K562 (cell line): ENCODE results near the gene CFAP206. TPM values are rescaled to one million over a fixed set of nuclear protein-coding genes. Genes with fewer than 3 reads are reported as not detected.
"Not testable (repeated sequence)": the region's sequence is repeated elsewhere in the genome, so short reads cannot be mapped to it uniquely, and the experiment has no call there.

Experiments
- ATAC-seq: fragments of 200-7000 bp; cut with Tn5 transposase; 3 replicates; pipeline ENCODE4 v1.9.1; 2020; ENCODE audit warnings: moderate library complexity
- BruUV-seq: library from RNA; stranded (reverse); fragments of 400-500 nt; replicated peaks from 2 replicates; lab custom pipeline; 2021; lab: Mats Ljungman, UMichigan
- CTCF ChIA-PET: fragments of 300-600 bp; formaldehyde crosslinking; extraction: SDS; loops from one replicate; lab custom pipeline; 2021; ENCODE audit warnings: low intra/inter-chr PET ratio; lab: Yijun Ruan, JAX
- POLR2A ChIA-PET: fragments of 300-600, 350-650 bp; sonication (Branson Sonifier 250); formaldehyde crosslinking; extraction: SDS; loops from one replicate; lab custom pipeline; 2021; ENCODE audit warnings: antibody characterized with exemption, inconsistent platforms; lab: Yijun Ruan, JAX
- DNase-seq, 4 experiments: peaks; one replicate each; pipeline versions ENCODE4 v3.0.0 to v3.0.0-alpha.2; 2011 to 2018; ENCODE audit warnings: low spot score in 3 of 4, mixed read lengths in 3 of 4; ENCODE audit errors: extremely low read depth in 1 of 4
- FAIRE-seq: peaks from 2 replicates; lab custom pipeline; 2011; peaks lifted over from hg19 to GRCh38; lab: Jason Lieb, UNC
- H2AFZ ChIP-seq: 2 replicates; pipeline ENCODE4 v1.6.0; 2011; ENCODE audit warnings: low read depth, low read length, control low read depth, inconsistent platforms
- H3K27ac ChIP-seq: fragments of 200-600 bp; 3 replicates; pipeline ENCODE4 v1.8.0; 2011; ENCODE audit warnings: low read depth, mild to moderate bottlenecking, control low read depth, inconsistent platforms, low read length, moderate library complexity, mixed read lengths; ENCODE audit errors: extremely low read depth
- H3K27me3 ChIP-seq, 2 experiments: fragments of 300-600 bp in 1 of 2; 2 replicates in 1 of 2; 3 replicates in 1 of 2; pipeline versions ENCODE4 v1.6.0 to v1.8.0; 2011; ENCODE audit warnings: inconsistent platforms in 2 of 2, low read length in 2 of 2, mild to moderate bottlenecking in 1 of 2, mixed read lengths in 1 of 2, moderate library complexity in 1 of 2; ENCODE audit not compliant: control insufficient read depth in 2 of 2, insufficient read depth in 2 of 2
- H3K36me3 ChIP-seq: fragments of 300-600 bp; 3 replicates; pipeline ENCODE4 v1.8.0; 2011; ENCODE audit warnings: mild to moderate bottlenecking, low read length, inconsistent platforms; ENCODE audit not compliant: control insufficient read depth, insufficient read depth
- H3K4me1 ChIP-seq, 2 experiments: fragments of 200-600 bp in 1 of 2; replicated peaks in 1 of 2; 2 replicates in 1 of 2; 3 replicates in 1 of 2; pipeline versions ENCODE4 v1.5.1 to v1.8.0; 2011; ENCODE audit warnings: inconsistent platforms in 2 of 2, low read length in 2 of 2, mild to moderate bottlenecking in 1 of 2, mixed read lengths in 1 of 2, moderate library complexity in 1 of 2; ENCODE audit not compliant: control insufficient read depth in 2 of 2, insufficient read depth in 2 of 2
- H3K4me2 ChIP-seq: 2 replicates; pipeline ENCODE4 v1.6.1; 2011; ENCODE audit warnings: low read length, control low read depth, inconsistent platforms, mixed read lengths; ENCODE audit not compliant: insufficient read depth
- H3K4me3 ChIP-seq: fragments of 200-600 bp; sonication (generic), shearing (Covaris generic); 2 replicates; pipeline ENCODE4 v1.5.1; 2016; ENCODE audit warnings: control low read depth, inconsistent platforms
- H3K79me2 ChIP-seq: fragments of 200-600 bp; 3 replicates; pipeline ENCODE4 v1.8.0; 2011; ENCODE audit warnings: low read length, inconsistent platforms; ENCODE audit not compliant: control insufficient read depth, insufficient read depth
- H3K9ac ChIP-seq, 2 experiments: 2 replicates each; pipeline versions ENCODE4 v1.6.0 to v1.6.1; 2011; ENCODE audit warnings: low read depth in 2 of 2, low read length in 2 of 2, control low read depth in 1 of 2, inconsistent platforms in 1 of 2, mild to moderate bottlenecking in 1 of 2, mixed read lengths in 1 of 2; ENCODE audit not compliant: insufficient read depth in 1 of 2
- H3K9me1 ChIP-seq: one replicate; pipeline ENCODE4 v1.6.0; 2011; ENCODE audit warnings: inconsistent platforms, mild to moderate bottlenecking, low read length, moderate library complexity; ENCODE audit not compliant: control insufficient read depth, insufficient read depth
- H3K9me3 ChIP-seq: replicated peaks from 2 replicates; pipeline ENCODE4 v1.5.1; 2011; ENCODE audit warnings: low read depth, low read length, inconsistent platforms; ENCODE audit not compliant: control insufficient read depth, insufficient read depth
- H4K20me1 ChIP-seq: replicated peaks from 2 replicates; pipeline ENCODE4 v1.6.1; 2011; ENCODE audit warnings: low read length, inconsistent platforms, mixed read lengths; ENCODE audit not compliant: control insufficient read depth, insufficient read depth
- HDAC3 ChIP-seq: fragments of 450-650 bp; IDR thresholded peaks from 2 replicates; pipeline ENCODE4 v1.6.1; 2018; ENCODE audit warnings: borderline replicate concordance, mild to moderate bottlenecking, moderate library complexity; ENCODE audit not compliant: partially characterized antibody
- ZNF184 ChIP-seq: sonication (generic); formaldehyde crosslinking; IDR thresholded peaks from 2 replicates; pipeline ENCODE4 v1.5.0; 2020; ENCODE audit warnings: missing genetic modification reagents
- WGBS: fragments of 100-300 bp; shearing (Covaris generic); methylation state at CpG from one replicate; pipeline ENCODE4 v1.1.6; 2016; ENCODE audit warnings: low coverage, mixed read lengths; ENCODE audit not compliant: insufficient coverage; ENCODE audit errors: missing lambda C conversion rate; 5-methylcytosine and 5-hydroxymethylcytosine counted together
- in situ Hi-C: fragments of 300-500 bp; cut with MboI; formaldehyde crosslinking; loops from 4 replicates; pipeline ENCODE4 v1.15.0; 2018; ENCODE audit warnings: inconsistent platforms, mixed read lengths
- intact Hi-C: fragments of 100-400 bp; cut with micrococcal nuclease; formaldehyde crosslinking; loops from 2 replicates; pipeline ENCODE4 v1.14.2; 2022
- polyA plus RNA-seq, 8 experiments: library from polyadenylated mRNA; depleted of rRNA in 4 of 8; stranded (reverse) in 5 of 8; unstranded in 3 of 8; fragments of >200 nt; fragmentation: Nextera tagmentation in 2 of 8; fragmentation: Illumina TruSeq in 1 of 8; extraction: Ambion mirVana in 2 of 8; extraction: Trizol in 1 of 8; gene quantifications; 2 replicates each; pipeline versions ENCODE4 v1.2.1 to v1.2.3, GENCODE V29; 2011 to 2014; ENCODE audit warnings: inconsistent platforms in 1 of 8, missing spikeins in 1 of 8
- total RNA-seq, 7 experiments: library from RNA; depleted of rRNA in 6 of 7; stranded (reverse); fragments of >200 nt in 6 of 7; fragmentation: Illumina TruSeq in 2 of 7; extraction: Trizol in 2 of 7; gene quantifications; 2 replicates each; pipeline versions ENCODE4 v1.2.1 to v1.2.3, GENCODE V29; 2011 to 2021; ENCODE audit warnings: low replicate concordance in 1 of 7

Gene CFAP206
- total and polyA plus RNA-seq, 9 of the 15 experiments (the other 6 are each of a cell fraction or from before 2014, with no cell fraction given): 0.06 to 0.33 (median 0.18) TPM; not detected in 2

DNA sequence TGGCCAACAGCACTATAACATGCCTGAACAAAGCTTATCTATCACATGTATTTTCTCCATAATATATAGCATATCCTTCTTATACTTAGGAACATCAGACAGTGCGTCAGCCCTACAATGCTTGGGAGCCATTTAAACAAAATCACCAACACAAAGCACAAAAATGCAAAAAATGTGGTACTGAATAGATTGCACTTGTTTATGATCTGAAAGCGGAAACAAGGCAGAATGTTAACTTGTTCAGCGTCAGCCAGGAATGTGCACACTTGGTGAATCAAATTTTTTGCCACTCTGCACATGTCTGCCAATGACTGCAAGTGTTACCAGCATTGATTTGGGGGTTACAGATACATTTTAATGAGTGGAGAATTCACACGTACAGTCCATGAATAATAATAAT, 79.8 kb downstream of the CFAP206 start:
- WGBS: 81% methylated on average over 4 of the region's 4 CpGs
- CTCF ChIA-PET: no interaction called here
- H4K20me1 ChIP-seq: no peaks in the 10 kb centered on the region
- no peak overlapping the region for H2AFZ ChIP-seq
- no peaks in the 10 kb centered on the region for H3K36me3 ChIP-seq
- no peak overlapping the region for H3K4me2 ChIP-seq
- H3K4me3 ChIP-seq: no peak overlapping the region
- ATAC-seq: no peak
- FAIRE-seq: no peak
- H3K79me2 ChIP-seq: no peaks in the 10 kb centered on the region
- in situ Hi-C loops (no loop called here), intact Hi-C loops (loop anchor here (10.0 kb wide), 1 partner anchor 307 kb away; no protein-coding TSS in a partner anchor)
- no peak for DNase-seq
- no peaks in the 10 kb centered on the region for H3K4me1 ChIP-seq
- no peaks in the 10 kb centered on the region for H3K27me3 ChIP-seq
- H3K9me3 ChIP-seq: no peaks in the 10 kb centered on the region
- no peak for TF ChIP-seq HDAC3
- TF ChIP-seq ZNF184 (CRISPR knock-in tag): no peak
- H3K27ac ChIP-seq: no peak overlapping the region
- no peak overlapping the region for H3K9ac ChIP-seq
- POLR2A ChIA-PET: no interaction called here
- H3K9me1 ChIP-seq: no peaks in the 10 kb centered on the region
- BruUV-seq: no TSS peak

DNA sequence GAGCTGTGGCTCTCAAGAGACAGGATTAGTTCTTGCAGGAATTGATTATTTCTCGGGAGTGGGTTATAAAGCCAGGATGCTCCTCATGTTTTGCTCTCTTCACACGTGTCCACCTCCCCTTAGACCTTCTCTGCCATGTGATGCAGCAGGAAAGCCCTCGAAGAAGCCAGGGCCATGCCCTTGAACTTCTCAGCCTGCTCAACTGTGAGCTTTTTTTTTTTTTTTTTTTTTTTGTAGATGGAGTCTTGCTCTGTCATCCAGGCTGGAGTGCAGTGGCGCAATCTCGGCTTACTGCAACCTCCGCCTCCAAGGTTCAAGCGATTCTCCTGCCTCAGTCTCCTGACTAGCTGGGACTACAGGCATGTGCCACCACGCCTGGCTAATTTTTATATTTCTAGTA, 81.6 kb downstream of the CFAP206 start:
- H3K27me3 ChIP-seq, BruUV-seq: not testable (repeated sequence)
- CTCF ChIA-PET: interaction anchor here (0.6 kb wide), 1 partner anchor 423 kb away, joined by 3 read pairs; no protein-coding TSS in a partner anchor

More for the DNA sequence above, 81.6 kb downstream of the CFAP206 start:
- H3K4me2 ChIP-seq, ATAC-seq, DNase-seq, H3K36me3 ChIP-seq, H3K9me3 ChIP-seq, H3K9me1 ChIP-seq, FAIRE-seq, H3K4me1 ChIP-seq, H3K27ac ChIP-seq, H3K9ac ChIP-seq, in situ Hi-C loops, H2AFZ ChIP-seq, H4K20me1 ChIP-seq, H3K79me2 ChIP-seq, H3K4me3 ChIP-seq: not testable (repeated sequence)
- 65% methylated on average over 6 of the region's 8 CpGs for WGBS
- intact Hi-C loops: loop anchor here (10.0 kb wide), 1 partner anchor 305 kb away; no protein-coding TSS in a partner anchor
- POLR2A ChIA-PET: interaction anchor here (0.7 to 1.2 kb wide), 2 partner anchors 13 to 146 kb away, joined by 3 read pairs; no protein-coding TSS in a partner anchor
